Mesangial cell (primary cell): ENCODE results near the gene YAE1. TPM values are rescaled to one million over a fixed set of nuclear protein-coding genes. Genes with fewer than 3 reads are reported as not detected.

Experiments used
- total RNA-seq: library from RNA; depleted of rRNA; stranded (reverse); fragments of >200 nt; gene quantifications from 2 replicates; pipeline ENCODE4 v1.2.3, GENCODE V29; 2015

YAE1 gene
- 9.9 and 10.6 TPM in 2 replicates for total RNA-seq

GRCh38 chr7:39566023-39566921 is at the start of gene YAE1:
Gene YAE1 (plus strand): TSS chr7:39566404. CDS start chr7:39566419, 15 bp downstream.

Other genes starting within 250 kb of the YAE1 start
- gene RALA, start 57.2 kb downstream of the YAE1 start, total RNA-seq = 15.0 and 24.1 TPM in 2 replicates